Mammary epithelial cell (primary cell): ENCODE data around the gene INPP5D.

ENCODE experiments used
- CTCF ChIP-seq, 2 donors: IDR thresholded peaks in 1 of 2; conservative IDR thresholded peaks in 1 of 2; 2 replicates each; pipeline ENCODE4 v1.5.1; 2011 to 2012; ENCODE audit warnings: inconsistent platforms in 2 of 2, low read length in 2 of 2, mild to moderate bottlenecking in 2 of 2, control low read depth in 1 of 2, low read depth in 1 of 2; ENCODE audit not compliant: insufficient read depth in 1 of 2; ENCODE audit errors: extremely low read depth in 1 of 2
- EZH2 ChIP-seq: IDR thresholded peaks from 2 replicates; pipeline ENCODE4 v1.6.1; 2012; ENCODE audit warnings: low read length, inconsistent platforms, borderline replicate concordance

- no peak for TF ChIP-seq CTCF (conservative IDR thresholded peaks at IDR 0.05 in 1 of 2, IDR thresholded peaks at IDR 0.05 in 1 of 2; ENCODE audit: extremely low read depth in 1 of 2, insufficient read depth in 1 of 2, low read depth in 1 of 2, low read length in 2 of 2)
- TF ChIP-seq EZH2: no peak
Observed at GRCh38 chr2:233092432-233093165, 32.5 kb downstream of the INPP5D start.
